Activated naive CD4-positive, alpha-beta T cell treated with anti-CD3 and anti-CD28 coated beads for 36 hours (primary cell): Measurements from ENCODE around the gene H6PD. TPM values are rescaled to one million over a fixed set of nuclear protein-coding genes. Genes with fewer than 3 reads are reported as not detected.

Experiments used
- CTCF ChIA-PET: fragments of 350-600 bp; sonication (Branson Sonifier 250); formaldehyde crosslinking; loops from one replicate; lab custom pipeline; 2021; ENCODE audit warnings: antibody characterized with exemption; lab: Charles Lee
- DNase-seq: peaks from one replicate; pipeline ENCODE4 v3.0.0-alpha.2; 2020
- H3K27ac Mint-ChIP-seq: one replicate; pipeline ENCODE4 v1.8.0; 2021; ENCODE audit warnings: mild to moderate bottlenecking, mixed read lengths
- H3K27me3 Mint-ChIP-seq: one replicate; pipeline ENCODE4 v1.8.0; 2021; ENCODE audit warnings: low read depth, mixed read lengths
- H3K36me3 Mint-ChIP-seq: one replicate; pipeline ENCODE4 v1.8.0; 2021; ENCODE audit warnings: low read depth, mixed read lengths
- H3K4me1 Mint-ChIP-seq: one replicate; pipeline ENCODE4 v1.8.0; 2021; ENCODE audit warnings: low read depth, mixed read lengths
- H3K4me3 Mint-ChIP-seq: one replicate; pipeline ENCODE4 v1.8.0; 2021; ENCODE audit warnings: mild to moderate bottlenecking, moderate library complexity, mixed read lengths
- H3K9me3 Mint-ChIP-seq: one replicate; pipeline ENCODE4 v1.8.0; 2021; ENCODE audit warnings: mixed read lengths
- intact Hi-C: fragments of 100-400 bp; cut with micrococcal nuclease; formaldehyde crosslinking; loops from one replicate; pipeline ENCODE4 v1.15.1; 2023
- total RNA-seq, 2 experiments: library from RNA; stranded (reverse); gene quantifications; one replicate each; pipeline ENCODE4 v1.2.3, GENCODE V29; 2021

H6PD gene
- 1 to 10 TPM; 7.8 to 8.3 TPM for total RNA-seq

- Mint-ChIP-seq H3K4me1 (peaks cover 34% of the 10 kb centered on the region), H3K27ac (peak within 1 kb of the TSS; percentile 79), H3K4me3 (peak within 1 kb of the TSS; percentile 85), H3K36me3 (no peaks in the 10 kb centered on the region), H3K9me3 (no peaks in the 10 kb centered on the region), H3K27me3 (no peaks in the 10 kb centered on the region)
- peak; percentile 67 for DNase-seq
- CTCF ChIA-PET: interaction anchor here (1.4 kb wide), 2 partner anchors 10 to 221 kb away, joined by 5 to 6 read pairs; no protein-coding TSS in a partner anchor
- intact Hi-C loops: loop anchor here (5.0 kb wide), 1 partner anchor 52 kb away; no protein-coding TSS in a partner anchor
Observed at GRCh38 chr1:9234223-9235095, at the start of gene H6PD. Gene H6PD (plus strand): TSS chr1:9234774. CDS start chr1:9244935, 10,161 bp downstream.

- H3K27ac Mint-ChIP-seq: no peak overlapping the region
- CTCF ChIA-PET: interaction anchor here (1.0 to 2.1 kb wide), 2 partner anchors 45 to 76 kb away, joined by 3 to 6 read pairs; no protein-coding TSS in a partner anchor
- H3K36me3 Mint-ChIP-seq: peaks cover 5% of the 10 kb centered on the region
- intact Hi-C loops: no loop called here
- H3K4me1 Mint-ChIP-seq: peaks cover 4% of the 10 kb centered on the region
- DNase-seq: no peak
- no peak overlapping the region for H3K4me3 Mint-ChIP-seq
- H3K9me3 Mint-ChIP-seq: no peaks in the 10 kb centered on the region
- H3K27me3 Mint-ChIP-seq: peaks cover 16% of the 10 kb centered on the region
Observed at GRCh38 chr1:9186082-9186859, 48.3 kb upstream of the H6PD start.

- no peaks in the 10 kb centered on the region for H3K36me3 Mint-ChIP-seq
- no peaks in the 10 kb centered on the region for H3K9me3 Mint-ChIP-seq
- no peak overlapping the region for H3K27ac Mint-ChIP-seq
- H3K27me3 Mint-ChIP-seq: peaks cover 9% of the 10 kb centered on the region
- no peak for DNase-seq
- CTCF ChIA-PET: interaction anchor here (0.7 to 2.1 kb wide), 3 partner anchors 45 to 76 kb away, joined by 3 to 6 read pairs (median 3); no protein-coding TSS in a partner anchor
- no peaks in the 10 kb centered on the region for H3K4me1 Mint-ChIP-seq
- intact Hi-C loops: no loop called here
- no peak overlapping the region for H3K4me3 Mint-ChIP-seq
Observed at GRCh38 chr1:9187004-9187403, 47.6 kb upstream of the H6PD start.

GRCh38 chr1:9190234-9190633 lies 44.3 kb upstream of the H6PD start:
- Mint-ChIP-seq H3K4me3 (no peak overlapping the region), H3K36me3 (no peaks in the 10 kb centered on the region), H3K27me3 (peaks cover 2% of the 10 kb centered on the region), H3K4me1 (no peaks in the 10 kb centered on the region), H3K9me3 (no peaks in the 10 kb centered on the region), H3K27ac (no peak overlapping the region)
- CTCF ChIA-PET: interaction anchor here (0.6 kb wide), 1 partner anchor 52 kb away, joined by 3 read pairs; no protein-coding TSS in a partner anchor
- intact Hi-C loops: no loop called here
- no peak for DNase-seq

- H3K9me3 Mint-ChIP-seq: no peaks in the 10 kb centered on the region
- peaks cover under 1% of the 10 kb centered on the region for H3K4me1 Mint-ChIP-seq
- intact Hi-C loops: no loop called here
- CTCF ChIA-PET: no interaction called here
- DNase-seq: no peak
- no peaks in the 10 kb centered on the region for H3K36me3 Mint-ChIP-seq
- H3K27ac Mint-ChIP-seq: no peak overlapping the region
- peaks cover 2% of the 10 kb centered on the region for H3K27me3 Mint-ChIP-seq
- H3K4me3 Mint-ChIP-seq: no peak overlapping the region
Observed at GRCh38 chr1:9191231-9191630, 43.3 kb upstream of the H6PD start.

- Mint-ChIP-seq H3K27ac (no peak overlapping the region), H3K36me3 (no peaks in the 10 kb centered on the region), H3K27me3 (peaks cover 8% of the 10 kb centered on the region), H3K9me3 (no peaks in the 10 kb centered on the region), H3K4me1 (peaks cover 3% of the 10 kb centered on the region), H3K4me3 (no peak overlapping the region)
- CTCF ChIA-PET: no interaction called here
- no peak for DNase-seq
- intact Hi-C loops: no loop called here
Observed at GRCh38 chr1:9192578-9193232, 41.9 kb upstream of the H6PD start.

GRCh38 chr1:9193233-9193625 lies 41.3 kb upstream of the H6PD start:
- Mint-ChIP-seq H3K27me3 (peaks cover 13% of the 10 kb centered on the region), H3K36me3 (no peaks in the 10 kb centered on the region), H3K4me3 (no peak overlapping the region), H3K9me3 (no peaks in the 10 kb centered on the region), H3K27ac (no peak overlapping the region), H3K4me1 (peaks cover 3% of the 10 kb centered on the region)
- no peak for DNase-seq
- intact Hi-C loops: no loop called here
- CTCF ChIA-PET: interaction anchor here (0.7 kb wide), 1 partner anchor 447 kb away, joined by 3 read pairs; no protein-coding TSS in a partner anchor

GRCh38 chr1:9194024-9194423 lies 40.5 kb upstream of the H6PD start:
- Mint-ChIP-seq H3K9me3 (no peaks in the 10 kb centered on the region), H3K27me3 (peaks cover 19% of the 10 kb centered on the region), H3K4me3 (no peak overlapping the region), H3K4me1 (peaks cover 5% of the 10 kb centered on the region), H3K36me3 (no peaks in the 10 kb centered on the region), H3K27ac (no peak overlapping the region)
- CTCF ChIA-PET: no interaction called here
- intact Hi-C loops: no loop called here
- no peak for DNase-seq

- Mint-ChIP-seq H3K9me3 (no peaks in the 10 kb centered on the region), H3K4me1 (peaks cover 6% of the 10 kb centered on the region), H3K4me3 (no peak overlapping the region), H3K36me3 (no peaks in the 10 kb centered on the region), H3K27me3 (peaks cover 34% of the 10 kb centered on the region), H3K27ac (no peak overlapping the region)
- CTCF ChIA-PET: interaction anchor here (0.7 to 4.6 kb wide), 5 partner anchors 15 to 1443 kb away, joined by 3 to 45 read pairs (median 5); no protein-coding TSS in a partner anchor
- intact Hi-C loops: loop anchor here (1.0 to 5.0 kb wide), 5 partner anchors 14 to 277 kb away; no protein-coding TSS in a partner anchor
- no peak for DNase-seq
Observed at GRCh38 chr1:9195651-9196050, 38.9 kb upstream of the H6PD start.

- Mint-ChIP-seq H3K27me3 (peaks cover 39% of the 10 kb centered on the region), H3K36me3 (no peaks in the 10 kb centered on the region), H3K4me3 (no peak overlapping the region), H3K4me1 (peaks cover 12% of the 10 kb centered on the region), H3K27ac (no peak overlapping the region), H3K9me3 (no peaks in the 10 kb centered on the region)
- DNase-seq: peak; percentile 79
- intact Hi-C loops: loop anchor here (1.0 to 5.0 kb wide), 5 partner anchors 15 to 278 kb away; no protein-coding TSS in a partner anchor
- CTCF ChIA-PET: interaction anchor here (0.6 to 4.6 kb wide), 11 partner anchors 8 to 1443 kb away, joined by 3 to 45 read pairs (median 4); partner anchors contain the start of gene UTS2
Observed at GRCh38 chr1:9196129-9197040, 38.2 kb upstream of the H6PD start.
